GM13977 (cell line): ENCODE measurements around the gene MORC4.

Source experiments
- DNase-seq: peaks from one replicate; pipeline ENCODE4 v3.0.0; 2012; ENCODE audit warnings: low spot score
- CTCF ChIP-seq: IDR thresholded peaks from 2 replicates; pipeline ENCODE4 v1.5.1; 2012; ENCODE audit warnings: mild to moderate bottlenecking, control low read depth; ENCODE audit not compliant: insufficient read depth; ENCODE audit errors: extremely low read depth, missing control alignments
- in situ Hi-C: fragments of 300-500 bp; cut with MboI; formaldehyde crosslinking; loops from one replicate; pipeline ENCODE4 v1.12.0; 2022; ENCODE audit warnings: low sequenced_read_pairs, low pct_unique_long_range_greater_than_20kb, mixed read lengths, inconsistent platforms; ENCODE audit not compliant: unreplicated experiment

The MORC4 gene

GRCh38 chrX:106950381-106950780 is 49.6 kb downstream of the MORC4 start:
- DNase-seq = no peak
- no peak for TF ChIP-seq CTCF
- in situ Hi-C loops = no loop called here

- TF ChIP-seq CTCF = no peak
- in situ Hi-C loops = no loop called here
- no peak for DNase-seq
Observed at GRCh38 chrX:106949366-106949765, 50.6 kb downstream of the MORC4 start.

DNA sequence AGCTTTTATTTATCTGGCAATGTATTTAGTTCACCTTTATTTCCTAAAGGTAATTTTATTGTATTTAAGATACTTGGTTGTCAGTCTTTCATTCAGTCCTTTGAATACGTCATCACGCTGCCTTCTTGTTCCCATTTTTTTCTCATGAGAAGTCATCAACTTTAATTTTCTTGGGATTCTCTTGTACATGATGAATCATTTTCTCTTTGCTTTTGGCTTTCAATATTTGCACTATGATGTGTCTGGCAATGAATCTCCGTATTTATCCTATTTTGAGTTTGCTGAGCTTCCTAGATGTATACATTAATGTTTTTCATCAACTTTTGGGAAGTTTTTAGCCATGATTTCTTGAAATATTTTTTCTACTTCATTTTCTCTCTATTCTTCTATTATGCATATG is 51.4 kb downstream of the MORC4 start:
- TF ChIP-seq CTCF = no peak
- in situ Hi-C loops = no loop called here
- DNase-seq = no peak

DNA sequence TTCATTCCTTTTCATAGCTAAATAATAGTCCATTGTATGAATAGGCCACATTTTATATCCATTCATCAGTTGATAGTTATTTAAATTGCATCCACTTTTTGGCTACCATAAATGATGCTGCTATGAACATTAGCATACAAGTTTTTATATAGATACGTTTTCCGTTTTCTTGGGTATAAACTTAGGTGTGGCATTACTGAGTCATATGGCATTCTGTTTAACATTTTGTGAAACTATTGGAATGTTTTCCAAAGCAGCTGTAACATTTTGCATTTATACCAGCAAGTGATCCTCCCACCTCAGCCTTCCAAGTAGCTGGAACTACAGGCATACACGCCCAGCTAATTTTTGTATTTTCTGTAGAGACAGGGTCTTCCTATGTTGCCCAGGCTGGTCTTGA is 53.5 kb downstream of the MORC4 start:
- DNase-seq = no peak
- TF ChIP-seq CTCF = no peak
- in situ Hi-C loops = no loop called here

DNA sequence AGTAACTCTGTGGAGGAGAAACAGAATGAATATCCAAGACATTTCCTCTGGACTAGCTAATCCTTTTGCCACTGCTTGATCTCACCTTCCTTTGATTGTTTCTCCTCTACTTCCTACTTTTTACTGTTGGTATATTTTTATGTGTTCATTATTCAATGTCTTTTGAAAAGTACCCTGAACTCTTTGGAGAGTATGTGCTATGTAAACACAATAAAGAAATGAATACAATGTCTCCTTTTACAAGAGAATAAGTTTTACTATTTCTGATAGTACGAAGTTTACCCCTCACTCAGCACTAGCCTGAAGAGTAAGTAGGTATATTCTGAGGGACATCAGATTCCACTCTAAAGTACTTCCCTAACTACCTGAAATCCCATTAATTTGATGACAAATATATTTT is 59.9 kb downstream of the MORC4 start:
- in situ Hi-C loops = no loop called here
- DNase-seq = no peak
- no peak for TF ChIP-seq CTCF

DNA sequence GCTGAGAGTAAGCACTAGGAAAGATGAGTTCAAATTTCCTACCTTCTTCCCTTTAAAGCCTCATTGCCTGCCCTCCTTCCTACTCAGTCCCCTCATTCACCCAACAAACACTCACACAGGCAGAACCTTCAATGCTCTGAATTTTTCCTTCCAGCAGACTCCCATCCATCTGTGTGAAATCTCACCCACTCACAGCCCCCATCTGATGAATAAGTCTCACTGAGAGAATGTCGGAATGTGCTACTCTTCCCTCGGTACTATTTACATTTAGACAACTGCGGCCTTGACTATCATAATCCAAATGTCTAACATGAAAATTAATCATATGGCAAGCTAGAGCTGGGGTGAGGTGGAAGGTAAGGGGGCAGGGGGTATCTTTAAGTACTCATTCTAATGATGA is 60.4 kb downstream of the MORC4 start:
- DNase-seq = no peak
- no peak for TF ChIP-seq CTCF
- in situ Hi-C loops = no loop called here

- in situ Hi-C loops = no loop called here
Observed at GRCh38 chrX:106936246-106936645, 63.8 kb downstream of the MORC4 start.

More at GRCh38 chrX:106936246-106936645, 63.8 kb downstream of the MORC4 start:
- TF ChIP-seq CTCF = no peak
- DNase-seq = no peak
